GM23338 (cell line): ENCODE data around the gene AZU1. TPM values are rescaled to one million over a fixed set of nuclear protein-coding genes. Genes with fewer than 3 reads are reported as not detected.
A peak's percentile ranks its signal among the peaks of the same experiment; 100 is the strongest.

Experiments used
- ATAC-seq: fragments of 200-7000 bp; cut with Tn5 transposase; 3 replicates; pipeline ENCODE4 v1.9.1; 2020
- DNase-seq: peaks from one replicate; pipeline ENCODE4 v3.0.0-alpha.2; 2015; ENCODE audit warnings: low spot score
- H2AFZ ChIP-seq: fragments of 200-600 bp; sonication (generic); 2 replicates; pipeline ENCODE4 v1.8.0; 2016; ENCODE audit warnings: antibody characterized with exemption, mild to moderate bottlenecking, moderate library complexity
- H3F3A ChIP-seq: fragments of 200-600 bp; sonication (generic); replicated peaks from 2 replicates; pipeline ENCODE4 v1.8.0; 2017; ENCODE audit warnings: antibody characterized with exemption, mixed run types, low read depth
- H3K27ac ChIP-seq: fragments of 200-600 bp; sonication (generic); 2 replicates; pipeline ENCODE4 v1.6.1; 2016; ENCODE audit warnings: low read depth
- H3K27me3 ChIP-seq: fragments of 200-600 bp; sonication (generic); 2 replicates; pipeline ENCODE4 v1.8.0; 2016; ENCODE audit warnings: mild to moderate bottlenecking, mixed run types, moderate library complexity; ENCODE audit not compliant: insufficient read depth
- H3K36me3 ChIP-seq: fragments of 200-600 bp; sonication (generic); 2 replicates; pipeline ENCODE4 v1.8.0; 2016; ENCODE audit warnings: mild to moderate bottlenecking; ENCODE audit not compliant: insufficient read depth
- H3K4me1 ChIP-seq: fragments of 200-600 bp; sonication (generic); 2 replicates; pipeline ENCODE4 v1.8.0; 2016; ENCODE audit warnings: mild to moderate bottlenecking, moderate library complexity; ENCODE audit not compliant: insufficient read depth
- H3K4me2 ChIP-seq: fragments of 200-600 bp; sonication (generic); 2 replicates; pipeline ENCODE4 v1.7.1; 2017; ENCODE audit warnings: mixed run types
- H3K4me3 ChIP-seq: fragments of 200-600 bp; sonication (generic); 2 replicates; pipeline ENCODE4 v1.6.1; 2016; ENCODE audit warnings: mixed run types
- H3K79me2 ChIP-seq: fragments of 200-600 bp; sonication (generic); replicated peaks from 2 replicates; pipeline ENCODE4 v1.8.0; 2017; ENCODE audit warnings: mild to moderate bottlenecking; ENCODE audit not compliant: insufficient read depth
- H3K9me2 ChIP-seq: fragments of 200-600 bp; sonication (generic); 2 replicates; pipeline ENCODE4 v1.8.0; 2017; ENCODE audit not compliant: insufficient read depth
- H4K20me1 ChIP-seq: fragments of 200-600 bp; sonication (generic); replicated peaks from 2 replicates; pipeline ENCODE4 v1.8.0; 2017; ENCODE audit warnings: mild to moderate bottlenecking; ENCODE audit not compliant: insufficient read depth
- H3K27ac Mint-ChIP-seq: 2 replicates; pipeline ENCODE4 v1.8.0; 2020; ENCODE audit warnings: inconsistent platforms, mild to moderate bottlenecking, moderate library complexity, mixed read lengths
- H3K27me3 Mint-ChIP-seq: 3 replicates; pipeline ENCODE4 v1.8.0; 2022; ENCODE audit warnings: low read depth, mild to moderate bottlenecking, moderate library complexity, mixed read lengths, inconsistent platforms; ENCODE audit not compliant: insufficient read depth, poor library complexity
- H3K36me3 Mint-ChIP-seq: 3 replicates; pipeline ENCODE4 v1.8.0; 2021; ENCODE audit warnings: low read depth, mild to moderate bottlenecking, inconsistent platforms, moderate library complexity, mixed read lengths
- H3K4me1 Mint-ChIP-seq: 3 replicates; pipeline ENCODE4 v1.8.0; 2020; ENCODE audit warnings: mild to moderate bottlenecking, inconsistent platforms, mixed read lengths
- H3K4me3 Mint-ChIP-seq: 3 replicates; pipeline ENCODE4 v1.8.0; 2021; ENCODE audit warnings: moderate library complexity, mild to moderate bottlenecking, inconsistent platforms, mixed read lengths
- H3K9me3 Mint-ChIP-seq: 3 replicates; pipeline ENCODE4 v1.8.0; 2020; ENCODE audit warnings: moderate library complexity, mild to moderate bottlenecking, inconsistent platforms, mixed read lengths
- CREB1 ChIP-seq: fragments of 250-450 bp; sonication (Bioruptor Pico); IDR thresholded peaks from 2 replicates; pipeline ENCODE4 v1.5.0; 2020; ENCODE audit warnings: low read depth, mild to moderate bottlenecking, moderate library complexity
- EZH2 ChIP-seq: fragments of 200-600 bp; sonication (generic); IDR thresholded peaks from one replicate; pipeline ENCODE4 v1.8.0; 2017; ENCODE audit warnings: antibody characterized with exemption, mild to moderate bottlenecking, low read depth; ENCODE audit not compliant: unreplicated experiment
- EZH2phosphoT487 ChIP-seq: fragments of 200-600 bp; sonication (generic); IDR thresholded peaks from one replicate; pipeline ENCODE4 v1.8.1; 2018; ENCODE audit warnings: antibody characterized with exemption; ENCODE audit not compliant: unreplicated experiment
- JUNB ChIP-seq: IDR thresholded peaks from one replicate; pipeline ENCODE4 v1.6.1; 2016; ENCODE audit warnings: antibody characterized with exemption; ENCODE audit not compliant: unreplicated experiment
- NANOG ChIP-seq: IDR thresholded peaks from 2 replicates; pipeline ENCODE4 v1.6.1; 2016; ENCODE audit warnings: antibody characterized with exemption, borderline replicate concordance
- POLR2AphosphoS5 ChIP-seq: IDR thresholded peaks from 2 replicates; pipeline ENCODE4 v1.6.1; 2016; ENCODE audit warnings: antibody characterized with exemption, low read depth
- STAT1 ChIP-seq: IDR thresholded peaks from one replicate; pipeline ENCODE4 v1.6.1; 2016; ENCODE audit warnings: antibody characterized with exemption; ENCODE audit not compliant: unreplicated experiment
- ZNF331 ChIP-seq: fragments of 250-450 bp; sonication (Bioruptor Pico); IDR thresholded peaks from 2 replicates; pipeline ENCODE4 v1.5.0; 2020; ENCODE audit warnings: low read depth, mild to moderate bottlenecking, moderate library complexity
- ZNF462 ChIP-seq: fragments of 250-450 bp; sonication (Bioruptor Pico); IDR thresholded peaks from 2 replicates; pipeline ENCODE4 v1.5.0; 2020; ENCODE audit warnings: mild to moderate bottlenecking, moderate library complexity
- polyA plus RNA-seq: library from polyadenylated mRNA; unstranded; fragments of >200 nt; fragmentation: Nextera tagmentation; extraction: Ambion mirVana; gene quantifications from 2 replicates; pipeline ENCODE4 v1.2.1, GENCODE V29; 2016
- total RNA-seq: library from RNA; depleted of rRNA; stranded (reverse); fragments of >200 nt; shearing (Covaris generic); gene quantifications from 2 replicates; pipeline ENCODE4 v1.2.3, GENCODE V29; 2014
- TF ChIP-seq, protein P1 (sequence below): IDR thresholded peaks from one replicate; pipeline ENCODE4 v1.6.1; 2018; ENCODE audit warnings: antibody characterized with exemption; ENCODE audit not compliant: unreplicated experiment
- TF ChIP-seq, protein P2 (sequence below): IDR thresholded peaks from 2 replicates; pipeline ENCODE4 v1.6.1; 2016; ENCODE audit warnings: antibody characterized with exemption
- TF ChIP-seq, protein P3 (sequence below), 2 experiments: fragments of 200-600 bp in 1 of 2; sonication (generic) in 1 of 2; conservative IDR thresholded peaks; 2 replicates each; pipeline versions ENCODE4 v1.5.1 to v1.6.1; 2016 to 2017; ENCODE audit warnings: antibody characterized with exemption in 2 of 2, low read depth in 2 of 2, mild to moderate bottlenecking in 2 of 2, moderate library complexity in 1 of 2

Gene AZU1
- total and polyA plus RNA-seq, 2 experiments from 2014 or later: 0.78 to 1.4 TPM

- peak; percentile 18 for DNase-seq
- Mint-ChIP-seq H3K4me3 (no peak overlapping the region), H3K27ac (peak overlapping the region; percentile 41; the same call in 1 of the 2 replicates), H3K36me3 (no peaks in the 10 kb centered on the region; the same call in 2 of the 3 replicates), H3K4me1 (peaks cover 32% of the 10 kb centered on the region), H3K9me3 (no peaks in the 10 kb centered on the region), H3K27me3 (peaks cover 6% of the 10 kb centered on the region)
- Histone ChIP-seq H3K9me2 (no peaks in the 10 kb centered on the region), H4K20me1 (no peaks in the 10 kb centered on the region), H3K4me1 (peaks cover 42% of the 10 kb centered on the region), H2AFZ (no peak overlapping the region), H3K27me3 (no peaks in the 10 kb centered on the region), H3F3A (peaks cover 31% of the 10 kb centered on the region), H3K4me2 (peak overlapping the region; percentile 32; the same call in 1 of the 2 replicates), H3K27ac (0 out of 2 replicates have a peak overlapping the region, but pooled peaks have one; percentile 50), H3K4me3 (no peak overlapping the region), H3K36me3 (no peaks in the 10 kb centered on the region), H3K79me2 (peaks cover 3% of the 10 kb centered on the region; the same call in 1 of the 2 replicates)
- peak; percentile 5; the same call in 2 of the 3 replicates for ATAC-seq
- TF ChIP-seq CREB1 (CRISPR knock-in tag) (no peak), NANOG (no peak), JUNB (no peak), ZNF331 (CRISPR knock-in tag) (no peak), POLR2AphosphoS5 (no peak), EZH2phosphoT487 (no peak), ZNF462 (CRISPR knock-in tag) (no peak), EZH2 (no peak), STAT1 (no peak)
- TF ChIP-seq, protein P1, sequence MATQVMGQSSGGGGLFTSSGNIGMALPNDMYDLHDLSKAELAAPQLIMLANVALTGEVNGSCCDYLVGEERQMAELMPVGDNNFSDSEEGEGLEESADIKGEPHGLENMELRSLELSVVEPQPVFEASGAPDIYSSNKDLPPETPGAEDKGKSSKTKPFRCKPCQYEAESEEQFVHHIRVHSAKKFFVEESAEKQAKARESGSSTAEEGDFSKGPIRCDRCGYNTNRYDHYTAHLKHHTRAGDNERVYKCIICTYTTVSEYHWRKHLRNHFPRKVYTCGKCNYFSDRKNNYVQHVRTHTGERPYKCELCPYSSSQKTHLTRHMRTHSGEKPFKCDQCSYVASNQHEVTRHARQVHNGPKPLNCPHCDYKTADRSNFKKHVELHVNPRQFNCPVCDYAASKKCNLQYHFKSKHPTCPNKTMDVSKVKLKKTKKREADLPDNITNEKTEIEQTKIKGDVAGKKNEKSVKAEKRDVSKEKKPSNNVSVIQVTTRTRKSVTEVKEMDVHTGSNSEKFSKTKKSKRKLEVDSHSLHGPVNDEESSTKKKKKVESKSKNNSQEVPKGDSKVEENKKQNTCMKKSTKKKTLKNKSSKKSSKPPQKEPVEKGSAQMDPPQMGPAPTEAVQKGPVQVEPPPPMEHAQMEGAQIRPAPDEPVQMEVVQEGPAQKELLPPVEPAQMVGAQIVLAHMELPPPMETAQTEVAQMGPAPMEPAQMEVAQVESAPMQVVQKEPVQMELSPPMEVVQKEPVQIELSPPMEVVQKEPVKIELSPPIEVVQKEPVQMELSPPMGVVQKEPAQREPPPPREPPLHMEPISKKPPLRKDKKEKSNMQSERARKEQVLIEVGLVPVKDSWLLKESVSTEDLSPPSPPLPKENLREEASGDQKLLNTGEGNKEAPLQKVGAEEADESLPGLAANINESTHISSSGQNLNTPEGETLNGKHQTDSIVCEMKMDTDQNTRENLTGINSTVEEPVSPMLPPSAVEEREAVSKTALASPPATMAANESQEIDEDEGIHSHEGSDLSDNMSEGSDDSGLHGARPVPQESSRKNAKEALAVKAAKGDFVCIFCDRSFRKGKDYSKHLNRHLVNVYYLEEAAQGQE: no peak
- TF ChIP-seq, protein P2, sequence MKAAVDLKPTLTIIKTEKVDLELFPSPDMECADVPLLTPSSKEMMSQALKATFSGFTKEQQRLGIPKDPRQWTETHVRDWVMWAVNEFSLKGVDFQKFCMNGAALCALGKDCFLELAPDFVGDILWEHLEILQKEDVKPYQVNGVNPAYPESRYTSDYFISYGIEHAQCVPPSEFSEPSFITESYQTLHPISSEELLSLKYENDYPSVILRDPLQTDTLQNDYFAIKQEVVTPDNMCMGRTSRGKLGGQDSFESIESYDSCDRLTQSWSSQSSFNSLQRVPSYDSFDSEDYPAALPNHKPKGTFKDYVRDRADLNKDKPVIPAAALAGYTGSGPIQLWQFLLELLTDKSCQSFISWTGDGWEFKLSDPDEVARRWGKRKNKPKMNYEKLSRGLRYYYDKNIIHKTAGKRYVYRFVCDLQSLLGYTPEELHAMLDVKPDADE: no peak
- TF ChIP-seq, protein P3, sequence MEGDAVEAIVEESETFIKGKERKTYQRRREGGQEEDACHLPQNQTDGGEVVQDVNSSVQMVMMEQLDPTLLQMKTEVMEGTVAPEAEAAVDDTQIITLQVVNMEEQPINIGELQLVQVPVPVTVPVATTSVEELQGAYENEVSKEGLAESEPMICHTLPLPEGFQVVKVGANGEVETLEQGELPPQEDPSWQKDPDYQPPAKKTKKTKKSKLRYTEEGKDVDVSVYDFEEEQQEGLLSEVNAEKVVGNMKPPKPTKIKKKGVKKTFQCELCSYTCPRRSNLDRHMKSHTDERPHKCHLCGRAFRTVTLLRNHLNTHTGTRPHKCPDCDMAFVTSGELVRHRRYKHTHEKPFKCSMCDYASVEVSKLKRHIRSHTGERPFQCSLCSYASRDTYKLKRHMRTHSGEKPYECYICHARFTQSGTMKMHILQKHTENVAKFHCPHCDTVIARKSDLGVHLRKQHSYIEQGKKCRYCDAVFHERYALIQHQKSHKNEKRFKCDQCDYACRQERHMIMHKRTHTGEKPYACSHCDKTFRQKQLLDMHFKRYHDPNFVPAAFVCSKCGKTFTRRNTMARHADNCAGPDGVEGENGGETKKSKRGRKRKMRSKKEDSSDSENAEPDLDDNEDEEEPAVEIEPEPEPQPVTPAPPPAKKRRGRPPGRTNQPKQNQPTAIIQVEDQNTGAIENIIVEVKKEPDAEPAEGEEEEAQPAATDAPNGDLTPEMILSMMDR (conservative IDR thresholded peaks at IDR 0.05; ENCODE audit: low read depth in 2 of 2): no peak
Observed at GRCh38 chr19:791567-792305, 35.9 kb upstream of the AZU1 start.
